HL-60 (cell line): ENCODE data around the gene XYLT1.

Source experiments
- CTCF ChIP-seq: IDR thresholded peaks from one replicate; pipeline ENCODE4 v1.5.1; 2011; ENCODE audit warnings: low read length, control low read depth, inconsistent platforms; ENCODE audit not compliant: insufficient read depth
- REST ChIP-seq: IDR thresholded peaks from 2 replicates; pipeline ENCODE4 v1.6.1; 2012; ENCODE audit warnings: low read depth; ENCODE audit not compliant: insufficient replicate concordance

GRCh38 chr16:17437981-17438380 lies 32.8 kb downstream of the XYLT1 start:
- TF ChIP-seq CTCF (no peak), REST (no peak)
